Measurements from ENCODE around the gene PPP1R13B.

DNA sequence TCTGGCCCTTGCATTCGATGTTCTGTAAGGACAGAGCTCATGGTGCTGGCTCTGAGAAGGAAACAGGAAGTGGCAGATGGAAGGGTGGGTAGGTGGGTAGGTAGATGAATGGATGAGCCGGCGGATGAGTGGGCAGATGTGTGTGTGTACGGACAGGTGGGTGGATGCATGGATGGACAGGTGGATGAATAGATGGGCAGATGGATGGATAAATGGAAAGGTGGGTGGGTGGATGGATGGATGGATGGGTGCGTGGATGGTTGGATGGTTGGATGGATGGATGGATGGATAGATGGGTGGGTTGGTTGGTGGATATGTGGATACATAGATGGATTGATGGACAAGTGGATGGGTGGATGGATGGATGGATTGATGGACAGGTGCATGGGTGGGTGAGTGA, 27.6 kb upstream of the PPP1R13B start:
- no peak for TF ChIP-seq CTCF (IDR thresholded peaks at IDR 0.05)
- TF ChIP-seq POLR2A (IDR thresholded peaks at IDR 0.05): no peak
- TF ChIP-seq POLR2AphosphoS5 (IDR thresholded peaks at IDR 0.05): no peak
- TF ChIP-seq EP300 (IDR thresholded peaks at IDR 0.05): no peak
